ENCODE measurements around the gene FJX1.

The FJX1 gene

GRCh38 chr11:35618497-35619115 is 346 bp downstream of the FJX1 start:
- Mint-ChIP-seq H3K9me3 (ENCODE audit: low read depth) (no peaks in the 10 kb centered on the region), H3K27ac (no peak overlapping the region), H3K4me1 (ENCODE audit: low read depth) (peaks cover 14% of the 10 kb centered on the region), H3K27me3 (peaks cover 31% of the 10 kb centered on the region), H3K4me3 (peak overlapping the region; percentile 49), H3K36me3 (no peaks in the 10 kb centered on the region)

DNA sequence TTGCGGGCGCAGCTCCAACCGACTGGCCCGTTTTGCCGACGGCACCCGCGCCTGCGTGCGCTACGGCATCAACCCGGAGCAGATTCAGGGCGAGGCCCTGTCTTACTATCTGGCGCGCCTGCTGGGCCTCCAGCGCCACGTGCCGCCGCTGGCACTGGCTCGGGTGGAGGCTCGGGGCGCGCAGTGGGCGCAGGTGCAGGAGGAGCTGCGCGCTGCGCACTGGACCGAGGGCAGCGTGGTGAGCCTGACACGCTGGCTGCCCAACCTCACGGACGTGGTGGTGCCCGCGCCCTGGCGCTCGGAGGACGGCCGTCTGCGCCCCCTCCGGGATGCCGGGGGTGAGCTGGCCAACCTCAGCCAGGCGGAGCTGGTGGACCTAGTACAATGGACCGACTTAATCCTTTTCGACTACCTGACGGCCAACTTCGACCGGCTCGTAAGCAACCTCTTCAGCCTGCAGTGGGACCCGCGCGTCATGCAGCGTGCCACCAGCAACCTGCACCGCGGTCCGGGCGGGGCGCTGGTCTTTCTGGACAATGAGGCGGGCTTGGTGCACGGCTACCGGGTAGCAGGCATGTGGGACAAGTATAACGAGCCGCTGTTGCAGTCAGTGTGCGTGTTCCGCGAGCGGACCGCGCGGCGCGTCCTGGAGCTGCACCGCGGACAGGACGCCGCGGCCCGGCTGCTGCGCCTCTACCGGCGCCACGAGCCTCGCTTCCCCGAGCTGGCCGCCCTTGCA is 1.0 kb downstream of the FJX1 start:
- Mint-ChIP-seq H3K27ac (no peak overlapping the region), H3K9me3 (ENCODE audit: low read depth) (no peaks in the 10 kb centered on the region), H3K4me1 (ENCODE audit: low read depth) (peaks cover 14% of the 10 kb centered on the region), H3K27me3 (peaks cover 30% of the 10 kb centered on the region), H3K36me3 (no peaks in the 10 kb centered on the region), H3K4me3 (peak overlapping the region; percentile 72)

GRCh38 chr11:35619855-35620640 is 1.8 kb downstream of the FJX1 start:
- H3K9me3 Mint-ChIP-seq (ENCODE audit: low read depth), result no peaks in the 10 kb centered on the region
- H3K27me3 Mint-ChIP-seq, result peaks cover 31% of the 10 kb centered on the region
- no peaks in the 10 kb centered on the region for H3K36me3 Mint-ChIP-seq
- no peak overlapping the region for H3K27ac Mint-ChIP-seq
- peak overlapping the region; percentile 72 for H3K4me3 Mint-ChIP-seq
- H3K4me1 Mint-ChIP-seq (ENCODE audit: low read depth), result peaks cover 14% of the 10 kb centered on the region

DNA sequence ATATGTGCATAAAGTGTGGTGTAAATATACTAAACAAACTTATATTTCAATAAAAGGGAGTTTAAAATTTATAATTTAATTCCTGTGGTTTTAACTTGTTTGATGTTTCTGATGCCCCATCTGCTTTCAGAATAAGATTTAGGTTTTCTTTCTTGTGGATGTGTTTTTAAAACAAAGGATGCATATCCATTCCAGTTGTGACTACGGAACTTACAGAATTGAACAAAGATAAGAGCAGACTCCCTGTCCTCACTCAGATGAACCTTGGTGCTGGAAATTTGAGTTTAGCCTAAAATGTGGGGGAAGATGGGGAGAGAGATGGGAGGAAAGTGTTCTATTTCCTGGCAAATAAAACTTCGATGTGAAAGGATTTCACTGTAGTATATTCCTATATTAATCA is 2.5 kb downstream of the FJX1 start:
- Mint-ChIP-seq H3K27ac (no peak overlapping the region), H3K4me1 (ENCODE audit: low read depth) (peaks cover 14% of the 10 kb centered on the region), H3K4me3 (peak overlapping the region; percentile 33), H3K27me3 (peaks cover 32% of the 10 kb centered on the region), H3K36me3 (no peaks in the 10 kb centered on the region), H3K9me3 (ENCODE audit: low read depth) (no peaks in the 10 kb centered on the region)

GRCh38 chr11:35621620-35622019 is 3.4 kb downstream of the FJX1 start:
- H3K36me3 Mint-ChIP-seq, result no peaks in the 10 kb centered on the region
- H3K27me3 Mint-ChIP-seq, result peaks cover 33% of the 10 kb centered on the region
- no peak overlapping the region for H3K4me3 Mint-ChIP-seq
- peaks cover 14% of the 10 kb centered on the region for H3K4me1 Mint-ChIP-seq (ENCODE audit: low read depth)
- H3K27ac Mint-ChIP-seq, result no peak overlapping the region
- no peaks in the 10 kb centered on the region for H3K9me3 Mint-ChIP-seq (ENCODE audit: low read depth)

DNA sequence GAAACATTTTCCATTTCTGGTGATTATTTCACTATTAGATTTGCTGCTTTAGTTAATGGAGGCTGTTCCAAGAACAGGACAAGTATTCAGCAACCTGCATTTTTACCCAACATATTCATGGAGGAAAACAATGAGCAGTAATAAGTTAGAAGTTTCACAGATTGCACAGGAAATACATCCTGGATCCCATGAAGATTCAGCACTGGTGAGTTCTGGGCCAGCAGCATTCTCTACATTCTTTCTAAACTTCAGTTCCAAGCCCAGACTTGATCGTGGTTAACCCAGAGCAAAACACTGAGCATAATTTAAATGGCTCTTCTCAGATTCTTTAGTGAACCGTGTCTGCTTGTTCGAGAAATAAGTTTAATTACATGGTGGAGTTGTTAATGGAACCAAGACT is 3.8 kb downstream of the FJX1 start:
- Mint-ChIP-seq H3K9me3 (ENCODE audit: low read depth) (no peaks in the 10 kb centered on the region), H3K4me1 (ENCODE audit: low read depth) (peaks cover 14% of the 10 kb centered on the region), H3K27me3 (peaks cover 38% of the 10 kb centered on the region), H3K4me3 (no peak overlapping the region), H3K36me3 (no peaks in the 10 kb centered on the region), H3K27ac (no peak overlapping the region)

DNA sequence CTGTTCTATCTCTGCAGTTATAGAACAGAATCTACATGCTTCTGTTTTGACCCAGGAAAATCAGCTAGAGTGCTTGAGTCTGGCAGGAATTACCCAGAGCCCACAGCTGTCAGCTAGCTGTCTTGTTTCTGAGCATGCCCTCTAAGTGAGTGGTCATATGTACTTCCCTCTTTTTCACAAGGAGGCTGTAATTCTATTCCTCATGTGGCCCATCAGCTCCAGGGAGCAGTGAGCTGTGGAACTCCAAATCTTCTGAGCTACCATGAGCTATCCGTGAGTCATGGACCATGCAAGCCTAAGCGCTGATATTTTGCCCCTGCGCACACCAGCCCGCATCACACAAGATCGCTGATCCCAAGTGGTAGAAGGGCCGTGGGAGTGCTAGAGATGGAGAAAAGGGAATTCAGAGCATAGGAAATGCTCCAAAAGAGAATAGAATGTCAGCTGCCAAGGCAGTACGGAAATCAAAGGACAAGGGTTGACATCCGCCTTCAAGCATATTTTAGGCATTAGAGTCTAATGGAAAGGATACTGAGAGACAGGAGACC is 5.4 kb downstream of the FJX1 start:
- Mint-ChIP-seq H3K9me3 (ENCODE audit: low read depth) (no peaks in the 10 kb centered on the region), H3K27ac (no peak overlapping the region)

DNA sequence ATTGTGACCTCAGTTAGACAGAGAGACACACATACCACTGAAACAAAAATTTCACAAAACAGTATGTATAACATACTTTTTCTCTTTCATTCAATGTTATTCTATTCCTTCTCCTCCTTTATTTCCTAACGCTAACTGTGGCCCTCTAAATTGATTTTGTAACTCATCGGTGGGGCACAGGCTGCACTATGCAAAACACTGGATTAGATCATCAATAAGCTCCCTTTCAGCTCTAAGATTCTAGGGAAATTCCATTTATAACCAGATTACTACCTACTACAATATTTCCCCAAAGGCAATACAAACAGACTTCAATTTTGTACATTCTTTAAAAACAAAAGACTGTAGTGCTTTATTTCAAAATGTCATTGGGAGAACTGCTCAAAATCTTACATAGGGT is 6.1 kb downstream of the FJX1 start:
- Mint-ChIP-seq H3K9me3 (ENCODE audit: low read depth) (no peaks in the 10 kb centered on the region), H3K27me3 (peaks cover 40% of the 10 kb centered on the region), H3K4me1 (ENCODE audit: low read depth) (peaks cover 8% of the 10 kb centered on the region), H3K27ac (no peak overlapping the region), H3K36me3 (no peaks in the 10 kb centered on the region), H3K4me3 (no peak overlapping the region)

More for the DNA sequence above, 5.4 kb downstream of the FJX1 start:
- Mint-ChIP-seq H3K27me3 (peaks cover 37% of the 10 kb centered on the region), H3K36me3 (no peaks in the 10 kb centered on the region), H3K4me1 (ENCODE audit: low read depth) (peaks cover 8% of the 10 kb centered on the region), H3K4me3 (no peak overlapping the region)

GRCh38 chr11:35624781-35625180 is 6.5 kb downstream of the FJX1 start:
- no peaks in the 10 kb centered on the region for H3K36me3 Mint-ChIP-seq
- peaks cover 40% of the 10 kb centered on the region for H3K27me3 Mint-ChIP-seq
- no peaks in the 10 kb centered on the region for H3K9me3 Mint-ChIP-seq (ENCODE audit: low read depth)
- H3K4me1 Mint-ChIP-seq (ENCODE audit: low read depth), result peaks cover 7% of the 10 kb centered on the region
- H3K27ac Mint-ChIP-seq, result no peak overlapping the region
- H3K4me3 Mint-ChIP-seq, result no peak overlapping the region

GRCh38 chr11:35626501-35626900 is 8.2 kb downstream of the FJX1 start:
- Mint-ChIP-seq H3K27me3 (peaks cover 37% of the 10 kb centered on the region), H3K4me1 (ENCODE audit: low read depth) (no peaks in the 10 kb centered on the region), H3K9me3 (ENCODE audit: low read depth) (no peaks in the 10 kb centered on the region), H3K4me3 (no peak overlapping the region), H3K27ac (no peak overlapping the region), H3K36me3 (no peaks in the 10 kb centered on the region)

DNA sequence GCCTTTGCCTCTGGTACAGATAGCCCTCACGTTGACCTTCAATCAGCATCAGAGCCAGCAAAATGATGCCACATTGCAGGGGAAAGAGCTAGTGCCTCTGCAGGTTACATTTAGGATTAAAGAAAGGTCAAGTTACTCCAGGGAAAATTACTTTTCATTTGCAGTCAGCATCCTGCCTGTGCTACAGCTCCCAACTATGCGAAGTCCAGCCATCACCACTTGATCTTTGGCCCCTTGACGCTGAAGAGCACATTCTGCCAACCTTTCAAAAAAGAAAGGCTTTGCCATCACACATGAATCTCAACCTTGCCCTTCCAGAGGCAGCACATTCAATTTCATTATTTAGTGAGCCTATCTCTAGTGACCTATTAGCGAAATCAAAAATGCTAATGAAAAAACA is 11.3 kb downstream of the FJX1 start:
- Mint-ChIP-seq H3K36me3 (no peaks in the 10 kb centered on the region), H3K4me3 (no peak overlapping the region), H3K27me3 (peaks cover 34% of the 10 kb centered on the region), H3K4me1 (ENCODE audit: low read depth) (no peaks in the 10 kb centered on the region), H3K27ac (no peak overlapping the region), H3K9me3 (ENCODE audit: low read depth) (no peaks in the 10 kb centered on the region)

GRCh38 chr11:35629914-35630313 is 11.7 kb downstream of the FJX1 start:
- Mint-ChIP-seq H3K9me3 (ENCODE audit: low read depth) (no peaks in the 10 kb centered on the region), H3K27me3 (peaks cover 34% of the 10 kb centered on the region), H3K4me1 (ENCODE audit: low read depth) (no peaks in the 10 kb centered on the region), H3K27ac (no peak overlapping the region), H3K4me3 (no peak overlapping the region), H3K36me3 (no peaks in the 10 kb centered on the region)

DNA sequence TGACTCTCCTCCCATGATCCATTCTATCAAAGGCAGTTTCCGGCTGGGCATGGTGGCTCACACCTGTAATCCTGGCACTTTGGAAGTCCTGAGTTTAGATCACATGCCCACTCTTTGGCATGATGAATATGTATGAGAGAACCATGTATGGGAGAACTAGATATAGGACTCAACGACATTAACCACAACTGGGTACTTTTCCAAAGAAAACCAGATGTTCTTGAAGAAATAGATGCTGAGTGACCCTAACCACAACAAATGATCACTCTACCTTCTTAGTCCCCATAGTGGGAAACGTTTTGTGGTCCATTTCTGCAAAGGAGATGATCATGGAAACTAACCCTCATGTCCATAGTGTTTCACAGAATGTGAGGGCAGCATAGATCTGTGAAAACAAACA is 13.6 kb downstream of the FJX1 start:
- Mint-ChIP-seq H3K9me3 (ENCODE audit: low read depth) (no peaks in the 10 kb centered on the region), H3K27me3 (peaks cover 35% of the 10 kb centered on the region), H3K4me3 (no peak overlapping the region), H3K36me3 (no peaks in the 10 kb centered on the region), H3K4me1 (ENCODE audit: low read depth) (no peaks in the 10 kb centered on the region), H3K27ac (no peak overlapping the region)

DNA sequence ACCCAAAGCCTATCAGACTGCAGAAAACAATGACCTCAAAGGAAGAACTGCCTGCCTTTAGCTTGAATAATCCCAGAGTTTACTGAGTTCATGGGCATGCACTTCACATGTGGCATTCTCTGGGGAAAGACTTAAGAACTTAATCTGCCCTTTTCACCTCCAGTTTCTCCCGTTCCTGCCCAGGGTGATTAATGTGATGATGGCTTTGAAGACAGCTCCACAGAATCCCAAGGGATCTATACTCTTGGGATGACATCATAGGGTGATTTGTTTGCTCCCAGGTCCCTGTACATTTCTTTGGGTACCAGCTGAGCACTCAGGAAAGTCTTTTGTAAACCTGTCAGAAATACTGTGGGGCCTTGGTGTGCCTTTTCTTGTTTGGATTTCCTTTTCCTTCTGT is 14.0 kb downstream of the FJX1 start:
- Mint-ChIP-seq H3K4me1 (ENCODE audit: low read depth) (no peaks in the 10 kb centered on the region), H3K36me3 (no peaks in the 10 kb centered on the region), H3K4me3 (no peak overlapping the region), H3K27me3 (peaks cover 35% of the 10 kb centered on the region), H3K9me3 (ENCODE audit: low read depth) (no peaks in the 10 kb centered on the region), H3K27ac (no peak overlapping the region)

GRCh38 chr11:35633827-35634423 is 15.7 kb downstream of the FJX1 start:
- Mint-ChIP-seq H3K27ac (no peak overlapping the region), H3K36me3 (no peaks in the 10 kb centered on the region), H3K4me1 (ENCODE audit: low read depth) (no peaks in the 10 kb centered on the region), H3K27me3 (peaks cover 30% of the 10 kb centered on the region), H3K9me3 (ENCODE audit: low read depth) (no peaks in the 10 kb centered on the region), H3K4me3 (no peak overlapping the region)

Measured in activated naive CD8-positive, alpha-beta T cell (primary cell).